WERI-Rb-1 (cell line): Measurements from ENCODE around the gene MSH5.

ENCODE experiments used
- DNase-seq: peaks from one replicate; pipeline ENCODE4 v3.0.0-alpha.2; 2020
- H3K27ac ChIP-seq: fragments of 250-450 bp; sonication (Bioruptor Pico); 2 replicates; pipeline ENCODE4 v1.5.1; 2020; ENCODE audit warnings: mild to moderate bottlenecking, moderate library complexity
- H3K27me3 ChIP-seq: fragments of 250-450 bp; sonication (Bioruptor Pico); 2 replicates; pipeline ENCODE4 v1.5.1; 2021; ENCODE audit warnings: mild to moderate bottlenecking, low read depth, moderate library complexity; ENCODE audit not compliant: insufficient read depth, severe bottlenecking
- H3K36me3 ChIP-seq: fragments of 250-450 bp; sonication (Bioruptor Pico); 2 replicates; pipeline ENCODE4 v1.5.1; 2020; ENCODE audit warnings: mild to moderate bottlenecking, moderate library complexity
- H3K4me3 ChIP-seq: 2 replicates; pipeline ENCODE4 v1.5.1; 2011; ENCODE audit warnings: low read depth, mild to moderate bottlenecking, control low read depth, low read length
- H3K9me3 ChIP-seq: fragments of 250-450 bp; sonication (Bioruptor Pico); 2 replicates; pipeline ENCODE4 v1.5.1; 2021; ENCODE audit warnings: mild to moderate bottlenecking, moderate library complexity; ENCODE audit not compliant: severe bottlenecking
- TF ChIP-seq, protein P1 (sequence below): IDR thresholded peaks from 2 replicates; pipeline ENCODE4 v1.5.1; 2011; ENCODE audit warnings: low read depth, mild to moderate bottlenecking, control low read depth, inconsistent platforms, low read length

Gene MSH5

DNA sequence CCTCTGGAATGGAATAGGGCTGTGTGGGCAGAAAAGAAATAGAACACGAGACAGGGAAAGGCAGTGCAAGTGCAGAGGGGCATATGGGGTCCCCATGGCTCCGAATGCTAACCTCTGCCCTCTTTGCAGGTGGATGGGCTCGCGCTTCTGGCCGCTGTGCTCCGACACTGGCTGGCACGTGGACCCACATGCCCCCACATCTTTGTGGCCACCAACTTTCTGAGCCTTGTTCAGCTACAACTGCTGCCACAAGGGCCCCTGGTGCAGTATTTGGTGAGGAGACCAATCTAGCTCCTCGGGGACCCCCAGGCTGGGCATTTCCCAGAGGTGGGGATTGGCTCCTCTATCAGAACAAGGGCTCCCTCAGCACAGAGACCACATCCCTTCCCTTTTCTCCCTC is 21.5 kb downstream of the MSH5 start:
- Histone ChIP-seq H3K27me3 (no peaks in the 10 kb centered on the region), H3K4me3 (no peak overlapping the region), H3K27ac (no peak overlapping the region), H3K36me3 (no peaks in the 10 kb centered on the region), H3K9me3 (peaks cover 7% of the 10 kb centered on the region)
- no peak for DNase-seq
- TF ChIP-seq, protein P1, sequence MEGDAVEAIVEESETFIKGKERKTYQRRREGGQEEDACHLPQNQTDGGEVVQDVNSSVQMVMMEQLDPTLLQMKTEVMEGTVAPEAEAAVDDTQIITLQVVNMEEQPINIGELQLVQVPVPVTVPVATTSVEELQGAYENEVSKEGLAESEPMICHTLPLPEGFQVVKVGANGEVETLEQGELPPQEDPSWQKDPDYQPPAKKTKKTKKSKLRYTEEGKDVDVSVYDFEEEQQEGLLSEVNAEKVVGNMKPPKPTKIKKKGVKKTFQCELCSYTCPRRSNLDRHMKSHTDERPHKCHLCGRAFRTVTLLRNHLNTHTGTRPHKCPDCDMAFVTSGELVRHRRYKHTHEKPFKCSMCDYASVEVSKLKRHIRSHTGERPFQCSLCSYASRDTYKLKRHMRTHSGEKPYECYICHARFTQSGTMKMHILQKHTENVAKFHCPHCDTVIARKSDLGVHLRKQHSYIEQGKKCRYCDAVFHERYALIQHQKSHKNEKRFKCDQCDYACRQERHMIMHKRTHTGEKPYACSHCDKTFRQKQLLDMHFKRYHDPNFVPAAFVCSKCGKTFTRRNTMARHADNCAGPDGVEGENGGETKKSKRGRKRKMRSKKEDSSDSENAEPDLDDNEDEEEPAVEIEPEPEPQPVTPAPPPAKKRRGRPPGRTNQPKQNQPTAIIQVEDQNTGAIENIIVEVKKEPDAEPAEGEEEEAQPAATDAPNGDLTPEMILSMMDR = no peak

DNA sequence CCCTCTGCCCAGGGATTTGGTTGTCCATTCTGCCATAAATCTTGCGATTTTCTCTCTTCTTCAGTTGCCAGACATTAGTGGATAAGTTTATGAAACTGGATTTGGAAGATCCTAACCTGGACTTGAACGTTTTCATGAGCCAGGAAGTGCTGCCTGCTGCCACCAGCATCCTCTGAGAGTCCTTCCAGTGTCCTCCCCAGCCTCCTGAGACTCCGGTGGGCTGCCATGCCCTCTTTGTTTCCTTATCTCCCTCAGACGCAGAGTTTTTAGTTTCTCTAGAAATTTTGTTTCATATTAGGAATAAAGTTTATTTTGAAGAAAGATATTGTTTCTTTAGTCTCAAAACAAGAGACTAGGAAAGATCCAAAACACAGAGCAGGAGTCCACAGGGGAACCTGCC is 22.6 kb downstream of the MSH5 start, which contains the start of gene SAPCD1:
Gene SAPCD1, plus strand, starts transcription at position 301 of the 400 bp plus-strand sequence. CDS start 399 bp downstream, outside the sequence.
- no peak within 1 kb of the TSS for H3K4me3 ChIP-seq
- peaks cover 7% of the 10 kb centered on the region for H3K9me3 ChIP-seq
- peak within 1 kb of the TSS; percentile 8; the same call in 1 of the 2 replicates for H3K27ac ChIP-seq
- DNase-seq = no peak
- no peaks in the 10 kb centered on the region for H3K27me3 ChIP-seq
- TF ChIP-seq, protein P1 = no peak
- no peaks in the 10 kb centered on the region for H3K36me3 ChIP-seq

DNA sequence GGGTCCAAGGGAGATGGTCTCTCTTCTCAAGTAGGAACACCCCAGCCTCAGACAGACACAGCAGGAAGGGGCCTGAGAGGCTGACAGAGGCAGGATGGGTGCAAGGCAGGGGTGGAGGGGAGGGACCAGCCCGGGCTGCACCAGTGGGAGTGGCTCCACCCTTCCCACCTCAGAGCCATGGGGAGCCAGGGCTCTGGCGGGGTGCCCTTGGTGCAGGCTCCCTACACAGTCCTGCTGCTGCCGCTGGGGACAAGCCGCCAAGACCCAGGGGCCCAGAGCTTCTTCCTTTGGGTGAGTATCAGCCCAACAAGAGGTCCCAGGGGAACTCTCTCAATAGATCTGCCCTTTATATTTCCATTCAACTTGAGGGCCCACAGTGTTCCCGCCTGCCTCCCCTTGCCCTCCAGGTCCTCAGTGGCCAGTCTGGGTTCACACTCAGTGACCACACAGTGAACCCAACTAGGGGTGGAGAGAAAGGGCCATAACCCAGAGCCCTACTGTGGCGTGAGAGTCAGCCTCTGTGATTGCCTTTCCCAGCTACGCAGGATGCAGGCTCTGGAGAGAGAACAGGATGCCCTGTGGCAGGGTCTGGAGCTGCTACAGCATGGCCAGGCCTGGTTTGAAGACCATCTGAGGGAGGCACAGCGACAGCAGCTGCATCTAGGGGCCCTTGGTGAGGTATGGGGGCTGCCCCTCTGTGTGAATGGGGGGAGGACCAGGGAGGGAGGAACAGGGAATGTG is 23.2 kb downstream of the MSH5 start:
- H3K9me3 ChIP-seq = peaks cover 7% of the 10 kb centered on the region
- peak overlapping the region; percentile 8; the same call in 1 of the 2 replicates for H3K27ac ChIP-seq
- DNase-seq = no peak
- H3K36me3 ChIP-seq = no peaks in the 10 kb centered on the region
- H3K27me3 ChIP-seq = no peaks in the 10 kb centered on the region
- TF ChIP-seq, protein P1 = no peak
- H3K4me3 ChIP-seq = no peak overlapping the region

DNA sequence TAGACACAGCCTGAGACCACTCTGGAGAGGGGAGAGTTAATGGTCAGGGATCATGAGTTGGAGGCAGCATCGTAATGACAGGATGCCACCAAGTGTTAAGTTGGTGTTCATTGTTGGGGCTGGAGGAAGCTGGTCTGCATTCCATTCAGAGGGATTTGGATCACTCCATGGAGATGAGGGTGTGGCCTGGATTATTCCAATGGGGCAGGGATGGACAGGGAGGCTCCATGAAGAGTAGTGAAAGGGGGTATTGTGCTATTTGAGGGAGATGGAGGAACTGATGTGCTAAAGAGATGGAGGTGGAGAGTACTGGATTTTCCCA is 23.8 kb downstream of the MSH5 start:
- TF ChIP-seq, protein P1 = no peak; the same call in 1 of the 2 replicates
- Histone ChIP-seq H3K4me3 (no peak overlapping the region), H3K9me3 (peaks cover 5% of the 10 kb centered on the region), H3K27me3 (no peaks in the 10 kb centered on the region), H3K36me3 (no peaks in the 10 kb centered on the region), H3K27ac (no peak overlapping the region)
- peak; percentile 83 for DNase-seq

DNA sequence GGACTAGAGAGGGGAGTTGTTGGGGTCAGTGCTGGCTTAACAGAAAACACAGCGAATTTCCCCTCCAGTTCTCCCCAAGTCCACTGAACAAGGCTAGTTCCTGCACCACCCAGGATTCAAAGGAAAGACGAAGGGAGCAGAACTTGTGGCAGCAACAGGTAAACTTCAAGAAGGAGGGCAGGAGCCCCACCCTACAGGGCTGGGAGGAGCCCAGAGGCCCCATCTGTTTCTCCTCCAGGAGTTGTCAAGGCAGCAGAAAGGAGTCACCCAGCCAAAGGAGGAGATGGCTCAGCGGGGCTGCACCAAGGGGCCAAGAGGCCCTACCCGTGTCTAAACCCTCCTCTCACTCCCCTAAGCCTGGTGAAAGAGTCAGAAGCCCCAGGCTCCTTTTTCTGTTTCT is 24.4 kb downstream of the MSH5 start:
- TF ChIP-seq, protein P1 = no peak
- Histone ChIP-seq H3K36me3 (no peaks in the 10 kb centered on the region), H3K27ac (no peak overlapping the region), H3K27me3 (no peaks in the 10 kb centered on the region), H3K9me3 (peaks cover 2% of the 10 kb centered on the region), H3K4me3 (no peak overlapping the region)
- DNase-seq = no peak

DNA sequence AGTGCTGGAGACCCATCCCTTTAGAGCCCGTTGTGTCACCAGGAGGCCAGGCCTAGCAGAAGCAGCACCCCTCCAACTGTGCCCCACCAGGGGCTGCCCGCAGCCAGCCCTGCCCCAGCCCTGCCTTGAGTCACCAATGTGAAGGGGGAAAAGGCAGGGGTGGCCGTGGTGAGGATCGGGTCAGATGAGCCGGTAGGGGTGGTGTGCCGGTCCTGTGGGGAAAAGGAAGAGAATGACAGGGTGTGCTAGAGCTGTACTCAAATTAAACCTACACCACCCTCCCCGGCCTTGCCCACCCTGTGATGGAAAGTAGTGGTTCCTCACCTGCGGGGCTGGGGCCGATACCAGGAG is 25.7 kb downstream of the MSH5 start:
- TF ChIP-seq, protein P1 = no peak
- Histone ChIP-seq H3K9me3 (peaks cover 2% of the 10 kb centered on the region), H3K36me3 (no peaks in the 10 kb centered on the region), H3K27me3 (no peaks in the 10 kb centered on the region), H3K27ac (no peak overlapping the region), H3K4me3 (no peak overlapping the region)
- DNase-seq = no peak
